ENCODE data around the gene SRBD1. TPM values are rescaled to one million over a fixed set of nuclear protein-coding genes. Genes with fewer than 3 reads are reported as not detected.

Gene SRBD1
- total RNA-seq, 1 experiment from 2014 or later: 19.8 TPM

DNA sequence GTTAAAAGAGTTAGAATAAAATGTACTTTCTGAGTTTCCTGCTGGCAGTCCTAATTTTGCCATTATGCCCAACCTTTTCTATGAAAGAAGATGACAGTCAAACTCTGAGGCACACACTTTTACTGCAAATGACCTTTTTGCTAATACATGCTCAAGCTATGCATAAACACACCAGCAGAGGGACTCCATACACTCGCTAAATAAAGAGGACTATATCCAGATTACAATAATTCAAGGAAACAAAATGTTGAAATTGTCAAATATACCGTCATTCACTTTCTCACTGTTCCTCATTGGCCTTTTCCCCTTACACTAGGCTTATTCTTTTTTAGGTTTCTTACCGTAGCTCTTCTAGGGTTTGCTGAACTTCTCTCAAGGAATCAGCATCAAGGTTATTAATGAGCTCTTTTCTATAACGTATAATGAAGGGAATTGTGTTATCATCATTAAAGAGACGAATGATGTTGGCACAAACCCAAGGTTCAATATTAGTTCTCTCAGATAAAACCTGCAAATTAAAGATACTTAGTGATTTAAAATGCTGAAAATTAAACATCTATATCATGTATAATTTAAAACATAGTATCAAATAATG is 25.7 kb downstream of the SRBD1 start:
- BruUV-seq (replicated peaks): no TSS peak

DNA sequence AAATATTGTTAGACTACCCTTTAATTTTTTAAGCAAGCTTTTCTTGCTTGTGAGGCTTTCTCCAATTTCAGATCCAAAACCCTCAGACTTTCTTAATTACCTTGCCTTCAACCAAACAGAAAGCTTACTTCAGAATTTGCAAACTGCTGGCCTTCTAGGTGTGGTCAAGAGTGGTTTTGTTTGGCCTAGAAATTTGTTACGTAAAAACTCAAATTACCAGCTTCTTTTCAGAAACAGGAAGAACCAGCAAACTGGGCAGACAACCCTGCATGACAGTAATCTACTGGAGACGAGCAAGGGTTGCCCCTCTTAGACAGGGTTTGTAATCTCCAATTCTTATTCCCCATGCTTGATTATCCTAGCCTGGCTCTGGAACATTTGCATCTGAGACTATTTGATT is 27.1 kb downstream of the SRBD1 start:
- TF ChIP-seq EZH2phosphoT487 (IDR thresholded peaks at IDR 0.05; ENCODE audit: borderline replicate concordance, low read length): no peak
- TF ChIP-seq EZH2 (IDR thresholded peaks at IDR 0.05; ENCODE audit: low read length, unreplicated experiment): no peak
- TF ChIP-seq, protein P1, sequence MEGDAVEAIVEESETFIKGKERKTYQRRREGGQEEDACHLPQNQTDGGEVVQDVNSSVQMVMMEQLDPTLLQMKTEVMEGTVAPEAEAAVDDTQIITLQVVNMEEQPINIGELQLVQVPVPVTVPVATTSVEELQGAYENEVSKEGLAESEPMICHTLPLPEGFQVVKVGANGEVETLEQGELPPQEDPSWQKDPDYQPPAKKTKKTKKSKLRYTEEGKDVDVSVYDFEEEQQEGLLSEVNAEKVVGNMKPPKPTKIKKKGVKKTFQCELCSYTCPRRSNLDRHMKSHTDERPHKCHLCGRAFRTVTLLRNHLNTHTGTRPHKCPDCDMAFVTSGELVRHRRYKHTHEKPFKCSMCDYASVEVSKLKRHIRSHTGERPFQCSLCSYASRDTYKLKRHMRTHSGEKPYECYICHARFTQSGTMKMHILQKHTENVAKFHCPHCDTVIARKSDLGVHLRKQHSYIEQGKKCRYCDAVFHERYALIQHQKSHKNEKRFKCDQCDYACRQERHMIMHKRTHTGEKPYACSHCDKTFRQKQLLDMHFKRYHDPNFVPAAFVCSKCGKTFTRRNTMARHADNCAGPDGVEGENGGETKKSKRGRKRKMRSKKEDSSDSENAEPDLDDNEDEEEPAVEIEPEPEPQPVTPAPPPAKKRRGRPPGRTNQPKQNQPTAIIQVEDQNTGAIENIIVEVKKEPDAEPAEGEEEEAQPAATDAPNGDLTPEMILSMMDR (conservative IDR thresholded peaks at IDR 0.05; ENCODE audit: low read depth, low read length): no peak
- H3F3A ChIP-seq (ENCODE audit: low read length, unreplicated experiment): no peaks in the 10 kb centered on the region
- DNase-seq: no peak
- peaks cover 5% of the 10 kb centered on the region; the same call in 1 of the 2 replicates for H3K36me3 ChIP-seq (ENCODE audit: low read depth, low read length)
- no peak overlapping the region for H3K4me3 ChIP-seq (ENCODE audit: low read length)
- no peak overlapping the region for H2AFZ ChIP-seq (ENCODE audit: low read length)
- no peak overlapping the region for H3K27ac ChIP-seq (ENCODE audit: low read length)
- no peaks in the 10 kb centered on the region for H4K20me1 ChIP-seq (ENCODE audit: low read length)
- no peaks in the 10 kb centered on the region for H3K27me3 ChIP-seq (ENCODE audit: low read length)
- ChIA-PET POLR2A (ENCODE audit: unreplicated experiment) (no interaction called here), CTCF (no interaction called here)
- ATAC-seq: no peak
- H3K79me2 ChIP-seq (ENCODE audit: low read length): peaks cover 5% of the 10 kb centered on the region; the same call in 1 of the 2 replicates
- no TSS peak for BruUV-seq (replicated peaks)
- intact Hi-C loops (cut with micrococcal nuclease): no loop called here
- H3K9ac ChIP-seq (ENCODE audit: low read length): no peak overlapping the region
- no peaks in the 10 kb centered on the region for H3K9me2 ChIP-seq (replicated peaks; ENCODE audit: low read length)
- no peak overlapping the region for H3K4me2 ChIP-seq (ENCODE audit: low read length)
- no peaks in the 10 kb centered on the region for H3K9me3 ChIP-seq (ENCODE audit: low read length)
- H3K4me1 ChIP-seq (ENCODE audit: insufficient read depth, low read length): no peaks in the 10 kb centered on the region

More for the DNA sequence above, 25.7 kb downstream of the SRBD1 start:
- TF ChIP-seq, protein P1 (conservative IDR thresholded peaks at IDR 0.05; ENCODE audit: low read depth, low read length): peak; percentile 83
- TF ChIP-seq EZH2 (IDR thresholded peaks at IDR 0.05; ENCODE audit: low read length, unreplicated experiment): no peak
- no peak overlapping the region for H3K4me3 ChIP-seq (ENCODE audit: low read length)
- peaks cover 10% of the 10 kb centered on the region; the same call in 1 of the 2 replicates for H3K79me2 ChIP-seq (ENCODE audit: low read length)
- intact Hi-C loops (cut with micrococcal nuclease): loop anchor here (1.0 kb wide), 4 partner anchors 10 to 351 kb away; no protein-coding TSS in a partner anchor
- no peak overlapping the region for H3K27ac ChIP-seq (ENCODE audit: low read length)
- peak; percentile 72 for DNase-seq
- no peaks in the 10 kb centered on the region for H3K9me3 ChIP-seq (ENCODE audit: low read length)
- H3K4me1 ChIP-seq (ENCODE audit: insufficient read depth, low read length): no peaks in the 10 kb centered on the region
- ChIA-PET CTCF (interaction anchor here (0.5 to 1.7 kb wide), 6 partner anchors 9 to 855 kb away, joined by 3 to 13 read pairs (median 4); partner anchors contain the start of gene SRBD1), POLR2A (ENCODE audit: unreplicated experiment) (interaction anchor here (0.8 kb wide), 1 partner anchor 12 kb away, joined by 13 read pairs; no protein-coding TSS in a partner anchor)
- peaks cover 5% of the 10 kb centered on the region; the same call in 1 of the 2 replicates for H3K36me3 ChIP-seq (ENCODE audit: low read depth, low read length)
- H2AFZ ChIP-seq (ENCODE audit: low read length): no peak overlapping the region
- no peak overlapping the region for H3K4me2 ChIP-seq (ENCODE audit: low read length)
- H3K9me2 ChIP-seq (replicated peaks; ENCODE audit: low read length): no peaks in the 10 kb centered on the region
- no peaks in the 10 kb centered on the region for H3K27me3 ChIP-seq (ENCODE audit: low read length)
- no peak overlapping the region for H3K9ac ChIP-seq (ENCODE audit: low read length)
- ATAC-seq: peak; percentile 74
- H3F3A ChIP-seq (ENCODE audit: low read length, unreplicated experiment): no peaks in the 10 kb centered on the region
- no peaks in the 10 kb centered on the region for H4K20me1 ChIP-seq (ENCODE audit: low read length)

DNA sequence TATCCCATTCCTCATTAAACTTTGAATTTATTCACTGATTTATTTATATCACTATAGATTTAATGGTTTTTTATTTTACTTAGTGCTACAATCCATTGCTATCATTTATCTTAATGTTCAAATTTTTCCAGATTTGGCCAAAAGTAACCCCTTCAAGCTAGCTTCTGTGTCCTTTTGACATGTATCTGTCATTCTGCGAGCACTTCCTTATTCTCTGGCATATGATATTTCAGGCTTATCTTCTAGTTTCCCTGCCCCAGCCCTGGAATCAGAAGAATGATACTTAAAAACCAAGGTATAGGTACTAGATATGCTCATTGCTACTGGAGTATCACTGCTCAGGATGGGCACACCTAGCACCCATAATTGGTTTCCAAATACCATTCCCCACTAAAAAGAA is 28.5 kb downstream of the SRBD1 start:
- no peak for TF ChIP-seq EZH2phosphoT487 (IDR thresholded peaks at IDR 0.05; ENCODE audit: borderline replicate concordance, low read length)
- TF ChIP-seq EZH2 (IDR thresholded peaks at IDR 0.05; ENCODE audit: low read length, unreplicated experiment): no peak
- TF ChIP-seq, protein P1 (conservative IDR thresholded peaks at IDR 0.05; ENCODE audit: low read depth, low read length): no peak
- CTCF ChIA-PET: interaction anchor here (0.6 kb wide), 1 partner anchor 433 kb away, joined by 3 read pairs; no protein-coding TSS in a partner anchor
- BruUV-seq (replicated peaks): no TSS peak

More for the DNA sequence above, 28.5 kb downstream of the SRBD1 start:
- DNase-seq (no peak), ATAC-seq (no peak)
- POLR2A ChIA-PET (ENCODE audit: unreplicated experiment): no interaction called here
- Histone ChIP-seq H3K9ac (ENCODE audit: low read length) (no peak overlapping the region), H3K36me3 (ENCODE audit: low read depth, low read length) (peaks cover 5% of the 10 kb centered on the region; the same call in 1 of the 2 replicates), H2AFZ (ENCODE audit: low read length) (no peak overlapping the region), H3F3A (ENCODE audit: low read length, unreplicated experiment) (no peaks in the 10 kb centered on the region), H3K4me3 (ENCODE audit: low read length) (no peak overlapping the region), H3K4me1 (ENCODE audit: insufficient read depth, low read length) (no peaks in the 10 kb centered on the region), H3K4me2 (ENCODE audit: low read length) (no peak overlapping the region), H3K9me2 (replicated peaks; ENCODE audit: low read length) (no peaks in the 10 kb centered on the region), H3K27ac (ENCODE audit: low read length) (no peak overlapping the region), H4K20me1 (ENCODE audit: low read length) (no peaks in the 10 kb centered on the region), H3K9me3 (ENCODE audit: low read length) (no peaks in the 10 kb centered on the region), H3K27me3 (ENCODE audit: low read length) (no peaks in the 10 kb centered on the region), H3K79me2 (ENCODE audit: low read length) (peaks cover 3% of the 10 kb centered on the region; the same call in 1 of the 2 replicates)
- intact Hi-C loops (cut with micrococcal nuclease): no loop called here

Data from PC-3 (cell line).